M059J (cell line): Measurements from ENCODE around the gene SNX3. TPM values are rescaled to one million over a fixed set of nuclear protein-coding genes. Genes with fewer than 3 reads are reported as not detected.

Experiments
- DNase-seq: peaks from one replicate; pipeline ENCODE4 v3.0.0-alpha.2; 2012; ENCODE audit warnings: low read depth
- total RNA-seq: library from RNA; depleted of rRNA; stranded (reverse); fragments of >200 nt; shearing (Covaris generic); gene quantifications from 2 replicates; pipeline ENCODE4 v1.2.3, GENCODE V29; 2014

SNX3 gene
- total RNA-seq, 1 experiment from 2014 or later, result 371 TPM

DNA sequence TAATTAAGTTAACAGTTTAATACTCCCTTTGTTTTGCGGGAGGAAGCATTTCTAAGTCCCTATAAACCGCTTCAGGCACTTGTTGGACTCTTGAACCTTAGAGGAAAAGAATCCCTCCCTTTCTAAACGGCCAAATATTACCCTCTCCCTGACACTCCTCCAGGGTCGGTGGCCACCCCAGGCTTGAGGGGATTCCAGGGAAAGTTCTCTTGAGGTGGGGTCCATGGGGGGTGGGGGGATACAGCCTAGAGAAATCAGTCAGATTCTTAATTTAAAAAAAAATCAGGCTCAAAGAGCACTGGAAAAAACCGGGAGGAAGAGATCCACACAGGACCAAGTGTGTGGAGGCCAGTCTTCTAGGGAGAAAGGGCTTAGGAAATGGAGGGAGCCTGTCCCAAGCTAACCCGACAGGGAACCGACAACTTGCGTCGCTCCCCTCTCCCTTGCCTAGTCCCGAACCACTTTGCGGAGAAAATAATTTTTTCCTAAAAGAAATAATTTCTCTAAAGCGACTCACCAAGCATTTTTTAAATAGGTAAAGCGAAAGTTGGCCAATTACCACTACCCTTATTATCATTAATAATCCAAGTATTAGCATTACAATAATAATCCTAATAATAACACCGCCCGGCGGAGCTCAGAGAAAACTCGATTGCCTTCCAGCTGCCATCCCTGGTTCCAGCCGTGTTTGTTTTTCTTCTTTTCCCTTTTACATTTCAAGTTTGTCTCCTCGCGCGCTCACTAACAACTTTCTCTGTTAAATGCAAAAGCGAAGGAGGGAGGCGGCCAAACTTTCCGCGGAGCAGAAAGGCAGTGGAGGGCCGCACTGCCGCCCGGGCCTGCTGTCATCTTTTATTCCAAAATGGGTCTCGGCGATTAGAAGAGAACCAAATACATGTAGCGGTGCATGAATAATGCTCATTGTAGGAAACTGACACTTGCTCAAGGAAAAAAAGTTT lies 90.2 kb downstream of the SNX3 start:
- no peak for DNase-seq

DNA sequence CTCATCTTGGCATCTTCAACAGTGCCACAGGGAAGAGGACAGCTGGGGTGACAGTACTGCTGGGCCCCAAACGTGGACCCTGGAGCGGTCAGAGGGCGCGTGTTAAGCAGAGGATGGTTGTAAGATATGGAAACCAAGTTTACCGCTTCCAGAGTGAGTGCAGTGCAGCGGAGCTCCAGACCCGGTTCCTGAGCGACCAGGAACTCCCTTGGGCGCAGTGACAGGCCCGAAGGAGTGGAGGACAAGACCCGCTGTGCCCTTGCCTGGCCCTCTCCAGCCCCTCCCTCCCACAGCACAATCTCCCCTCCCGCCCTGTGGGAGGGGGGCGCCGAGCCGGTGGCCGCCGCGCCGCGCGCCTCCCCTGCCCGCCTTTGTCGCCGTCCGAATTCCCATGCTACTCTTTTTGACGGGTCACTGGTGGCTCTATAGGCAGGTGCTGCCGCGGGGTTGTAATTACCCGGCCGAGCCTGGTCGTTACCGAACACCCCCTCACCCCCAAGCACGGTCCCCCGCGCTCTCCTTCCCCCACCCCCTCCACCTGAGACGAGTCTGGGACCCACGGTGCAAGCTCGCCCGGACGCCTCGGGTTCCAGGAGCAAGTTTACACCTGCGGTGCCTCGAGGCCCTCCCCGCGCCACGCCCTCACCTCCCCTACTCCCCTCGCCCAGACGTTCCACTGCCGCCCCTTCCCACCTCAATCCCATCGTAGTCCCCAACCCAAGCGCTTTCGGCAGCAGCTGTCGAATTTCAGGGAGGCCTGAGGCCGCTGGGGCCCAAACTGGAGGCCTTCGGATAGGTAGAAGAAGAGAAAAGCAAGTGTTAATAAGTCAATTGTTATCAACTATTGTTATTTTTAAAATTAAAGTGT lies 91.1 kb downstream of the SNX3 start:
- DNase-seq, result no peak

DNA sequence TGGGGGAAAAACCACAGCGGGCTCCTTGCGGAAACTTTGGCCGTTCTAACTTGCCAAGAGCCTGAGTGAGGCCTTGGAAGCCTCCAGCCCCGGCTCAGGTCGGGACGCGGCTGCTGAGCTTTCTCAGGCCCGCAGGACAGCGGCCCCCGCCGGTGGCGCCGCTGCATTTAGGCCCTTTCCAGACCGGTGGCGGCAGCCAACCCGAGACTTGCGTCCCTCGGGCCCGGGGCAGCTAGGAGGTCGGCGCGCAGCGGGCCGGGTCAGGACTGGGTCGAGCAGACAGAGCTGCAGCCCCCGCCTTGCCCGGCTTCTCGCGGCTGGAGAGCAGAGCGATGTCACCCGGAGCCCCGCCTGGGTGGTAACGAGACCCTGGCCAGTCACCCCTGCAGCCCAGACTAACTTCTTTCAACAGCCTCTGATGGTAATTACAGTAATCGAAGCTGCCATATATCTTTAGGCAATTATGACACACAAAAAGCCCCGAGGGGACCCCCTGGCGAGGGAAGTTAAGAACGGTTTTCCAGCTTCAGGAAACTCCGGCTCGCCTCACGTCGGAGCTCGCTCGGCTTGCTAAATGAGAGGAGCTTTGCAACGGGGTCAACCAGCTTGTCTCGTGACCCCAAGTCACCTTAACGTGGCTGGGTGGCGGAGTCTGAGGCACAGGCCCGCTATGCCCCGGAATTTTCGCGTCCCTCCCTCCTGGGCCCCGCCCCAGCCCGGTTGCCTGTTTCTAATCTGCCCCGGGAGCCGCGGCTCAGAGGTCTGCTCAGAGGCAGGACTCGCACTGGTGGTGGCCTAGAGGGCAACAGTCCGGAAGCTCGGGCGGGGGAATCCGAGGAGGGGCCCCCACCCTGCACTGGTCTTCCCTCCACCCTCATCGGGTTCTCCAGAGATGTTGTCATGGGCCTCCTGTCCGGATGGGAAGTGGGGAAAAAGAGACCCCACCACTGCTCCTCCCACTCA lies 92.1 kb downstream of the SNX3 start:
- peak; percentile 64 for DNase-seq

DNA sequence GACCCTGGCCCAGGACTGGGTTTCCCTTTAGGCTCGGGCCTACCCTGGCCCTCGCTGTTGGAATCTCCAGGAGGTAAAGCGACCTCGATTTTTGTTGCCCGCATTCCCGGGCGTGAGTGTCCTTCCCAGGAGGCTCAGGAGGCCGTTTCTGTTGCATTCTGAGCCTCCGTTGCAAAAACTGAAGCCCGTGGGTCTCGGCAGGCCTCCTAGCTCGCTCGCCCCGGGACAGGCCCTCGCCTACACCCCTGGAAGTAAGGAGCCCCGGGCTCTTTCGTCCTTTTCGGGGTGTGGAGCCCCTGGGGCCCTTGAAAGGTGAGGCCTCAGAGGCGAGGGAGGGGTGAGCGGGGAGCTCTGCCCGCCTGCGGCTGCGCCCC lies 92.8 kb downstream of the SNX3 start:
- no peak for DNase-seq

DNA sequence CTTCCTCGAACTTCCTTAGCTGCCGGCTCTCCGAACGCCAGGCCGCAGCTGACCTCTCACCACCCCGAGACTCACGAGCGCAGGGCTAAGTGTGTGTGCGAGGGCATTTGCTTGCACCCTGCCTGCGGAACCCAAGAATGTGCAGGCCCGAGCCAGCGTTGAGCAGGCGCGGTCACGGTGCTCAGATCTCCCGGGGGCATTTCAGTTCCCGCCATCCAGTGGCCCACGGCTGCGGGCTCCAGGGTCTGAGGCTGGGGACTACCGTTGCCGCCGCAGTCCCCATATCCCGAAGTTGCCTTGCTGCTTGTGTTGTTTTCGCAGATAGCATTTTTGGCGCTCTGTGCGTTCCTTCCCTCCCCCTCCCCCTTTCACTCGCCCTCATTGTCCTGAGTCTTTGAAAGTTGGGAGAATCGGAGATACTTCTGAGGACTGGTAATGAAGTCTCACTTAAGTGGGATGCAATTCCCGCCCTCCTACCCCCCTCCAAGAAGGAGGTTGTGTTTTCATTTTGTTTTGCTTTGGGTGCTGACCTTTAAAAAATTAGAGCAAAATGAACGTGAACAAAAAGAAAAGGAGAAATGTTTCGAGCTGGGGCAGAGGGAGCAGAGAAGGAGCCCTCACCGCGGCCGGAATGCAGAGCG lies 93.3 kb downstream of the SNX3 start:
- peak; percentile 45 for DNase-seq

DNA sequence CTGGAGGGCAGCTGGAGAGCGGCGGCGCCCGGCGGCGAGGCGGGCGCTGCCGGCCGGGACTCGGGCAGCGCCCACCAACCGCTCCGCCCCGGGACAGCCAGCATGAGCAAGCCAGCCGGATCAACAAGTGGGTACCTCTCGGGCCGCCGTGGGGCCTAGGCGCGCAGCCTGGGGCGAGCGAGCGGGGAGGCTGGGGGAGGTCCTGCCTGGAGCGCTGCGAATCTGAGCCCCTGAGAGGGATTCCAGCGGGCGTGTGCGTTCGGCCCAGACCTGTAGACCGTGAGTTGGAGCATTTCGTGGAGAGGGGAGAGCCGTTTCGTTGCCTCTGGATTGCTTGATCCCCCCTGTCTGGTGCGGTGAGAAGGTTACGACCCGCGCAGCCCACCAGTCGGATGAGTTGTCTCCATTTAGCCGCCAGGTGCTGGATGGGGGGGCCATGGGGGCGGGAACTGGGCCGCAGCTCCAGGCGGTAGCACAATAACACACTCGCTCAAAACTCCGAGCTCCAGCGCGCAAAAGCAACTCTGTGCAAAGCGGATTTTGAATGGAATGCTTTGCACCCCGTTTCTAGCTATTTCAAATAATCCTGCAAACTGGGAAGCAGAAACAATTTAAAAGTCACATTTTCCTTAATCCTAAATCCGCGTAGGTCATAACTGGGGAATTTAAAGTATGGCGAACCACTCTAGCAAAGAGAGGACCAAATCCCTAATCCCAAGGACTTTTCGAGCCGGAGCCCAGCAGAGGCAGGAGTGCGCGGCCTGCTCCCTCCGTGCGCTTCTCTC lies 94.0 kb downstream of the SNX3 start:
- no peak for DNase-seq

DNA sequence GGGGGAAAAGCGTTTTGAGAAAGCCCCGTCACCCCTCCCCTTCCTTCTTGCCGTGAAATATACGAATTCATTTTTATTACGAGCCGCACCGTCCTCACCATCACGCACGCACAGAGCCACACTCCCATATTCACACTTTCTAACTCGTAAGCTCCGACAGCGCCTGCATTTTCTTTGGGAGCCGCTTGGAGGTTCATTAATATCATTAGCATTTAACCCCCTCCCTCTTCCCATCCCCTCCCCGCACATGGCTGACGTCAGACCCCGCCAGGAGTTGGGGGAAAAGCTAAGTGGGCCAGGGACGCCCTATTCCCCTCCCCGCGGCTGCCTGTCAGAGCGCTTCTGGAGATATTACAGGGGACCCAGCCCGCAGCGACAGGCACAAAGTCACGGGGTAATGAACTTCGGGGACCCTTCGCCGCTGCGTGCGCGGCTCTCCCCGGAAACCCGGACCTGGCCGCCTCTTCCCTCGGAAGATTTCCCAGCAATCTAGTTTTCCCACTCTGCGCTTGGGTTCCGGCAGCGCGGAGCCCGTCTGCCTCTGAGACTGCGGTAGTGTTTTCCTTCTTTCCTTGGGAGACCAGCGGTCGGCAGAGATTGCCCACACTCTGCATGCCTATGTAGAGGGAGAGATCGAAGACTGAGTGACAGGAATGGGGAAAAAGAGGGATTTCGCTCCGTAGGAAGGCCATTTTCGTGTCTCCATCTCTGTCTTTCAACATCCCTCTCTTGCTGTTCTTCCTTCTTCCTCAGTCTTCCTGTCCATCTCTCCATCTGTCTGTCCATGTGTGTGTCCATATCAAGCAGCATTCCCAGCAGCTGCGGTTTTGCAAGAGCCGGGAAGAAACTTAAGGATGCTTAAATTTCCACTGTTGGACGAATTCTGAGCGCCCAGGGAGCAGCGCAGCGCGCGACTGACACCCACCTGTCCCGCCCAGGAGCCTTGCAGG lies 94.9 kb downstream of the SNX3 start, which contains the start of gene NR2E1:
Gene NR2E1 (plus strand): TSS at position 309 of the 950 bp plus-strand sequence. CDS start 744 bp downstream, outside the sequence.
- DNase-seq, result peak; percentile 58

DNA sequence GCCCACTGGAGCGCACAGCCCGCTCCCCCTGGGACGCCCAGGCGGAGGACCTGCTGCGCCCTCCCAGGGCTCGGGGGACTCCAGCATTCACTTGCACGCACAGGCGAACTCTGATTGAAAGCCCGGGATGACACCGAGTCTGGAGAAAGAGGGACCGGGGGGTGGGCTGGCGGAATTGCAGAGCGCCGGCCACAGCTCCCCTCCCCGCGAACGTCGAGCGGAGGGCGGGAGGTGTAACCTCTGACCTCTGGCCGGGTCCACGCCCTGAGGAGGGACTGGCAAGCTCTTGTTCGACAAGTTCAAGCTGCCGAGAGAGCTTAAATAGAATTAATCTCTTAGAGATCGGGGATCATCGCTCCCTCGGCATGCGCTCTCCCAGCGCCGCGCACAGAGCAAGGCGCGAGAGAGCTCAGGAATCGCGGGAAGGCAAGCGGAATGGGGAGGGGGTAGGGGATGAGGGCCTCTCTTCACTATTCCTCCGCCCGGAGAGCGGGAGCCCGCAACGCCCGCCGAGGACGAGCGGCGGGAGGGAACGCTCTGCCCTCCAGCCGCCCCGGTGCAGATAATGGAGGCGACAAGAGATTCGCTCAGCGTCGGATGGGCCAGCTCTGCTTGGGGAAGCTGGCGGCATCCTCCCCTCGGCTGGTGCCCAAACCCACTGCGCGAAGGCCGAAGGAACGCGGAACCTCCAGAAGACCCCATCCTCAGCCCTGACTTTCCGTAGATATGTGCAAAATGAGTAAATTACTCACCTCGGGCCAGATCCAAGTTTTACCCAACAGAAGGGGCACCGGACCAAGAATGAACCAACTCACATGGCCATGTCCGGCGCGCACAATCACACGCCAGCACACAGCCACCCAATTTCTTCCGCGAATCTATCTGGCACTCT lies 95.8 kb downstream of the SNX3 start:
- peak; percentile 21 for DNase-seq

DNA sequence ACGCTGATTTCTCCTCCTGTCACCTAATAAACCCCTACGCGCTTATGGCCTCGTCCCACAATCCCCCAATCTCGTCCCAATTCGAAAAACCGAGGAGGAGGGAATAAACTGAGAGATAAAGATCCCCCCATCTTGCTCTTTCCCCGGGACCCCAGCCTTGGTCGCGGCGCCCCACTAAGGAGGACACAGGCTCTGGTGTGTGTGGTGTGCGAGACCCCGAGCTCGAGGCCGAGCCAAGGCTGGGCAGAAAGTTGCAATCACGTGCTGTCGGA lies 96.4 kb downstream of the SNX3 start:
- no peak for DNase-seq

DNA sequence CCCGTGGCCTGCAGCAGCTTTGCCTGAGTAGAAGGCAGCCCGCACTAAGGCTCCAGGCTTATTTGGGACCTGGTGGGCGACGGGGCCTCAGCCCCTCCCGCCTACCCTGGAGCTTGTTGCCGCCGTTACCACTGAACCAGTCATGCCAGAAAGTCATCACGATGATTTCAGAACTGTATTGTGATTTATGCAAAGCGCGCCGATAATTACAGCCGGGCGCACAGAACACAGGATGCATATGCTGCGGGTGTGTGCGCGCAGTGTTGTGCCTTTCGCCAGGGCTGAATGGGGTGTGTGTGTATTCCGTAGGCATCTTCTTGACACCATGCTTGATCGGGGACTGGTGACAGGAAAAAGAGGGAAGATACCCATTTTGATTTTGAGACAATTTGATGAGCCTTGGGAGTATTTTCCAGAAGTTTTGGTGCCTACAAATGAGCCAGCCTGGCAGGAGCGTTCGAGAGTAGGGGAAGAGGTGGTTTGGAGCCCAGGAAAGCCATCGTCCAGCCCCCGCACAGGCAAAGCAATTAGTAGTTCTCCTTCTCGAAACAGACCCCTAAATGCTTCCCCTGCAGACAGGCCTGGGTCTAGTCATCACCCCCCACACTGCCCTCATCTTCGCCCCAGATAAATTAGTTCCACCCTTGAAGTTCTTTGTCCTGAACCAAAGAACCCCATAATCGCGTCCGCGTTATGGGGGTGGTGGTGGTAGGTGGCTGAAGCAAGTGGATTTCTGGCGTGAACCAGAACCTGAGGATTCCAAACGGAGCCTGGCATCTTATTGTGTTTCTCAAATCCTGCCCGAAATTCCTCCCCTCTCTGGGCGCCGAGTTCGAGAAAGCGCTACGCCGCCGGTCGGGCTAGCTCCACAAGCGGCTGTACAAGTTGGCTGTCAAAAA lies 96.9 kb downstream of the SNX3 start:
- no peak for DNase-seq

DNA sequence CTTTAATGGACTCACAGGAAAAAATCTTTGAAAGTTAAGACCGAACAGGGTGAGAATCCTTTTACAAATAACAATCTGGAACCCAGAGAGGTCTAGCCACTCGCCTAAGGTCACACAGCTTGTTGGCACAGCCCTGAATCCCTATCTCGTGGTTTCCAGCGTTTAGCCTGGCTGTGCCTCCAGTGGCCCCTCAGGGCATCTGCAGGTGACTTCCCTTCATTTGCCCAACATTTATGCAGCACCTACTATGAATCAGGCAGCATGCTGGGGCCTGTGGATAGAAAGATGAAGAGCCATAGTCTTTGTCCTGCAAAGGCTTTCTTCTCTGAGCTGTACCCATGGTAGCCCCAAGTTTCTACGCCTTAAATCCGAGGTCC lies 97.6 kb downstream of the SNX3 start:
- DNase-seq, result peak; percentile 22

DNA sequence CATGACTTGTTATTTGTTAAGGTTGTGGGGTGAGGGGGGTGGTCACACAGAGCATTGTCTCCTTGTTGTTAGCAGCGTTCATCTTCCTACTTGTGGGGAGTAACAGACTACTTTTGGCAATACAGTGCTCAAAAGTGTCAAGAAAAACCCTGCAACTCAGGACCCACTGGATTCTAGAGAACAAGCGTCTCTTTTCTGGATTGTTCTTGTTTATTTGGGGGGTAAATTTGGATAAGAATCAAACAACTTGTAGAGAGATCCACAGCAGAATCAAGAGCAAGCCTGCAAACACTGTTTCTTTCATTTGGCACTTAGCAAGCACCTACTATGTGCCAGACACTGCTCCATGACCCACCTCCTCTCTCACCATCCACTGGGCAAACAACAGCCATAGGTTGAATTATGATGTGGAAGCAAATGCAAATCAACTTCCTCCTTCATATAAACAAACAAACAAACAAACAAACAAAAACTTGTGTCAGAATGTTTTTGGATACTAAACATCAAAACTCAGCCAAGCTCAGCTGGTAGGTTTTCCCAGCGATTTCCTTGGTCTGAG lies 99.0 kb downstream of the SNX3 start:
- no peak for DNase-seq
